HFF-Myc (cell line): Measurements from ENCODE around the gene WDR33.

Experiments
- DNase-seq: peaks from one replicate; pipeline ENCODE4 v3.0.0-alpha.2; 2011; ENCODE audit warnings: low read depth; ENCODE audit errors: extremely low read depth
- H3K4me3 ChIP-seq: replicated peaks from 2 replicates; pipeline ENCODE4 v1.5.1; 2011; ENCODE audit warnings: low read depth, mild to moderate bottlenecking, control low read depth, low read length
- CTCF ChIP-seq: IDR thresholded peaks from 2 replicates; pipeline ENCODE4 v1.5.1; 2012; ENCODE audit warnings: mild to moderate bottlenecking, low read depth, low read length, control low read depth; ENCODE audit errors: missing control alignments

WDR33 gene

GRCh38 chr2:127810619-127811396 is at the start of gene WDR33:
Gene WDR33, minus strand, starts transcription at chr2:127811171. Its CDS starts 40,190 bp downstream, at chr2:127770981.
- no peak for TF ChIP-seq CTCF
- H3K4me3 ChIP-seq = peak within 1 kb of the TSS; percentile 90
- peak; percentile 67 for DNase-seq

GRCh38 chr2:127860130-127860529 is 49.2 kb upstream of the WDR33 start:
- no peak overlapping the region for H3K4me3 ChIP-seq
- no peak for TF ChIP-seq CTCF
- no peak for DNase-seq

GRCh38 chr2:127859712-127860085 is 48.7 kb upstream of the WDR33 start:
- no peak for DNase-seq
- H3K4me3 ChIP-seq = no peak overlapping the region
- no peak for TF ChIP-seq CTCF

- TF ChIP-seq CTCF = no peak
- no peak for DNase-seq
- peak overlapping the region; percentile 97 for H3K4me3 ChIP-seq
These were observed 46.4 kb upstream of the WDR33 start for GRCh38 chr2:127857265-127857808.

GRCh38 chr2:127853671-127854070 is 42.7 kb upstream of the WDR33 start:
- no peak for DNase-seq
- no peak overlapping the region for H3K4me3 ChIP-seq
- TF ChIP-seq CTCF = no peak

GRCh38 chr2:127852388-127852787 is 41.4 kb upstream of the WDR33 start:
- H3K4me3 ChIP-seq = no peak overlapping the region
- no peak for DNase-seq

More at GRCh38 chr2:127852388-127852787, 41.4 kb upstream of the WDR33 start:
- no peak for TF ChIP-seq CTCF
